HG03066 (cell line): ENCODE measurements around the gene GPR155.

Experiments
- ATAC-seq: cut with Tn5 transposase; IDR thresholded peaks from one replicate; pipeline ENCODE4 v1.9.1; 2021; ENCODE audit warnings: low read depth; ENCODE audit not compliant: unreplicated experiment

The GPR155 gene

DNA sequence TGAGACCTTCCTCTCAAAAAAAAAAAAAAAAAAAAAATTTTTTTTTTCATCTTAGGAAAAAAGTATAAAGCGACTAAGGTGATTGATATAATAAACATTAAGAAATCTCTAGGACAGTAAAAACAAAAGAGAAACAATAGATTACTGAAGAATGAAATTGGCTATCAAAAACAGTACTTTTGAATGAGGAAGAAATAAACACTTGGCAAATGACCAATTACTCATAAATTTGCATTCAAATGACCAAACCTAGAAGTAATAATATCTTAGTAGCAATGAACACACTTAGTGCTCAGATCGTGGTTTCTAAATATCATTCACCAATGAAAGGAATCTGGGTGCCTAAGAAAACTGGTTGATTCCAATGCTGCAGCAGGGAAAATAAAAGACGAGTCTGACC lies 101.6 kb downstream of the GPR155 start:
- no peak for ATAC-seq

DNA sequence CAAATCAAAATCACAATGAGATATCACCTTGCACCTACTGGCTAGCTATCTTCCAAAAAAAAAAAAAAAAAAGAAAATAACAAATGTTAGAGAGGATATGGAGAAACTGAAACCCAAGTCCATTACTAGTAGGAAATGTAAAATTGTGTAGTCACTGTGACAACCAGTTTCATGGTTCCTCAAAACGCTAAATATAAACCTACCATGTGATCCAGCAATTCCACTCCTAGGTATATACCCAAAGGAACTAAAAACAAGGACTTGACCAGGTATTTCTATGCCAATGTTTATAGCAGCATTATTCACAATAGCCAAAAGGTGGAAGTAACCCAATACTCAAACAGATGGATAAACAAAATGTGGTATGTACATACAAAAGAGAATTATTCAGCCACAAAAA lies 103.0 kb downstream of the GPR155 start:
- ATAC-seq, result no peak
